Uterus (tissue), 4 donors: Measurements from ENCODE around the gene EPHB2. TPM values are rescaled to one million over a fixed set of nuclear protein-coding genes. Genes with fewer than 3 reads are reported as not detected.
A peak's percentile ranks its signal among the peaks of the same experiment; 100 is the strongest.

Experiments used
- DNase-seq, 2 donors: peaks; one replicate each; pipeline ENCODE4 v3.0.0-alpha.2; 2019 to 2020
- H3K27ac ChIP-seq, 2 donors: fragments of 200-600 bp; sonication (generic); 1 replicate in 1 of 2; 2 replicates in 1 of 2; pipeline ENCODE4 v1.5.1; 2016 to 2018
- H3K27me3 ChIP-seq, 2 donors: fragments of 200-600 bp; sonication (generic); one replicate each; pipeline ENCODE4 v1.5.1; 2018 to 2019; ENCODE audit warnings: control low read depth in 1 of 2
- H3K36me3 ChIP-seq, 2 donors: fragments of 200-600 bp; sonication (generic); one replicate each; pipeline ENCODE4 v1.5.1; 2019; ENCODE audit warnings: control low read depth in 1 of 2
- H3K4me1 ChIP-seq, 2 donors: fragments of 200-600 bp; sonication (generic); one replicate each; pipeline ENCODE4 v1.5.1; 2018 to 2019; ENCODE audit warnings: control low read depth in 1 of 2
- H3K4me3 ChIP-seq, 2 donors: fragments of 200-600 bp; sonication (generic); 1 replicate in 1 of 2; 2 replicates in 1 of 2; pipeline ENCODE4 v1.5.1; 2018 to 2019; ENCODE audit warnings: mild to moderate bottlenecking in 1 of 2
- H3K9me3 ChIP-seq, 2 donors: fragments of 200-600 bp; sonication (generic); one replicate each; pipeline ENCODE4 v1.5.1; 2019; ENCODE audit warnings: control low read depth in 1 of 2
- CTCF ChIP-seq, 4 experiments: fragments of 200-600 bp in 2 of 4; fragments of 450-650 bp in 2 of 4; sonication (generic) in 2 of 4; IDR thresholded peaks; one replicate each; pipeline ENCODE4 v1.5.1; 2016 to 2019; ENCODE audit warnings: antibody characterized with exemption in 4 of 4, mild to moderate bottlenecking in 2 of 4, moderate library complexity in 1 of 4
- POLR2A ChIP-seq, 2 donors: fragments of 450-650 bp; IDR thresholded peaks; one replicate each; pipeline ENCODE4 v1.6.1; 2016; ENCODE audit warnings: antibody characterized with exemption in 2 of 2, mild to moderate bottlenecking in 1 of 2, moderate library complexity in 1 of 2
- intact Hi-C: fragments of 100-400 bp; cut with DNase I; formaldehyde crosslinking; loops from one replicate; pipeline ENCODE4 v1.15.1; 2023; ENCODE audit warnings: low total_unique reads
- total RNA-seq, 4 donors: library from RNA; depleted of rRNA in 3 of 4; stranded (reverse); fragments of >200 nt in 3 of 4; gene quantifications; one replicate each; pipeline versions ENCODE4 v1.1.0 to v1.2.4, GENCODE V29; 2014 to 2023
- donor health status: DM: yes; HTN: yes; CAD: no.

EPHB2 gene
- total RNA-seq, 4 donors from 2014 or later: under 0.01 to 49.6 (median 2.2) TPM

GRCh38 chr1:22868331-22868730, 157.7 kb downstream of the EPHB2 start:
- no peaks in the 10 kb centered on the region for H3K9me3 ChIP-seq
- no peaks in the 10 kb centered on the region for H3K4me1 ChIP-seq
- no peak for TF ChIP-seq CTCF (IDR thresholded peaks at IDR 0.05)
- no peak for TF ChIP-seq POLR2A (IDR thresholded peaks at IDR 0.05)
- H3K36me3 ChIP-seq: no peaks in the 10 kb centered on the region
- H3K4me3 ChIP-seq: no peak overlapping the region
- intact Hi-C loops: no loop called here
- no peak for DNase-seq
- H3K27me3 ChIP-seq: no peaks in the 10 kb centered on the region
- no peak overlapping the region for H3K27ac ChIP-seq

GRCh38 chr1:22869325-22869724, 158.7 kb downstream of the EPHB2 start:
- TF ChIP-seq POLR2A (IDR thresholded peaks at IDR 0.05) (no peak), CTCF (IDR thresholded peaks at IDR 0.05) (no peak)
- H3K27me3 ChIP-seq: no peaks in the 10 kb centered on the region
- intact Hi-C loops: no loop called here

GRCh38 chr1:22870201-22870871, 159.7 kb downstream of the EPHB2 start:
- H3K36me3 ChIP-seq: no peaks in the 10 kb centered on the region
- no peak overlapping the region for H3K27ac ChIP-seq
- peak in 1 of 2 donors; percentile 27 for DNase-seq
- TF ChIP-seq CTCF (IDR thresholded peaks at IDR 0.05) (no peak), POLR2A (IDR thresholded peaks at IDR 0.05) (no peak)
- intact Hi-C loops: no loop called here
- H3K9me3 ChIP-seq: no peaks in the 10 kb centered on the region
- H3K4me3 ChIP-seq: no peak overlapping the region
- H3K4me1 ChIP-seq: no peaks in the 10 kb centered on the region
- no peaks in the 10 kb centered on the region for H3K27me3 ChIP-seq

More at GRCh38 chr1:22869325-22869724, 158.7 kb downstream of the EPHB2 start:
- no peaks in the 10 kb centered on the region for H3K9me3 ChIP-seq
- no peaks in the 10 kb centered on the region for H3K36me3 ChIP-seq
- no peak for DNase-seq
- H3K27ac ChIP-seq: no peak overlapping the region
- no peaks in the 10 kb centered on the region for H3K4me1 ChIP-seq
- no peak overlapping the region for H3K4me3 ChIP-seq

- H3K4me1 ChIP-seq: no peaks in the 10 kb centered on the region
- intact Hi-C loops: no loop called here
- no peak overlapping the region for H3K4me3 ChIP-seq
- H3K27ac ChIP-seq: no peak overlapping the region
- TF ChIP-seq POLR2A (IDR thresholded peaks at IDR 0.05): no peak
- TF ChIP-seq CTCF (IDR thresholded peaks at IDR 0.05): no peak
- DNase-seq: no peak
- no peaks in the 10 kb centered on the region for H3K9me3 ChIP-seq
- no peaks in the 10 kb centered on the region for H3K27me3 ChIP-seq
- no peaks in the 10 kb centered on the region for H3K36me3 ChIP-seq
These were observed 162.5 kb downstream of the EPHB2 start for GRCh38 chr1:22872981-22873664.

GRCh38 chr1:22874785-22875184, 164.1 kb downstream of the EPHB2 start:
- H3K27me3 ChIP-seq: no peaks in the 10 kb centered on the region
- H3K27ac ChIP-seq: no peak overlapping the region
- no peak overlapping the region for H3K4me3 ChIP-seq
- no peaks in the 10 kb centered on the region for H3K4me1 ChIP-seq
- no peaks in the 10 kb centered on the region for H3K36me3 ChIP-seq
- intact Hi-C loops: no loop called here
- DNase-seq: no peak
- H3K9me3 ChIP-seq: no peaks in the 10 kb centered on the region
- TF ChIP-seq POLR2A (IDR thresholded peaks at IDR 0.05) (no peak), CTCF (IDR thresholded peaks at IDR 0.05) (no peak)
